ENCODE data around the gene IL6R. TPM values are rescaled to one million over a fixed set of nuclear protein-coding genes. Genes with fewer than 3 reads are reported as not detected.

Gene IL6R
- total and polyA plus RNA-seq, 2 of the 4 experiments (the other 2 are of a cell fraction): 5.3 to 9.5 TPM

DNA sequence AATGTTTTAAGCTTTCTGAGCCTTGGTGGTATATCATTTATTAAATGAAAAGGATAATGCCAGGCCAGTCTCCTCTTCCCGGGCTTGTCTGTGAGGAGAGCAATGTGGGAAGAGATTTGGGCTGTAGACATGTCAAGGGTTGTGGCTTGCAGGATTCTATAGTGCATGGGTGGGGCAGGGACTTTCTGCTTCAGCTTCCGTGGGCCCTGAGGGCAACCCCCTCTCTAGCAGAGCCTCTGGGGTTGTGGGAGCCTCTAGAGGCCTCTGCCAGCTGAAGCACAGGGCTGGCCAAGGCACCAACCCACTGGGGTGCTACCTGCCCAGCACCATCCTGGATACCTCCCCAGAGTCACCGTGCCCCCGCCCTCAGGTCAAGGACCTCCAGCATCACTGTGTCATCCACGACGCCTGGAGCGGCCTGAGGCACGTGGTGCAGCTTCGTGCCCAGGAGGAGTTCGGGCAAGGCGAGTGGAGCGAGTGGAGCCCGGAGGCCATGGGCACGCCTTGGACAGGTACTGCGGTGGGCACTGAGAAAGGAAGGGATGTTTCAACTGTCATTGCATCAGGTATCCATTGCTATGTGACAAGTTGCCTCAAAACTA, 30.6 kb downstream of the IL6R start:
- in situ Hi-C loops (cut with MboI; ENCODE audit: low sequenced_read_pairs) (no loop called here), intact Hi-C loops (cut with micrococcal nuclease) (no loop called here), dilution Hi-C loops (cut with HindIII; ENCODE audit: low sequenced_read_pairs, unreplicated experiment) (no loop called here)
- ChIA-PET POLR2A (ENCODE audit: unreplicated experiment) (no interaction called here), CTCF (no interaction called here)
- H3K56ac ChIP-seq (ENCODE audit: extremely low read depth, insufficient read depth, low read length): no peak overlapping the region
- H4K20me1 ChIP-seq (ENCODE audit: insufficient read depth, low read length): peaks cover 19% of the 10 kb centered on the region
- H3K14ac ChIP-seq (replicated peaks; ENCODE audit: low read depth, low read length): no peak overlapping the region
- no peak overlapping the region for H2BK15ac ChIP-seq (ENCODE audit: low read depth, low read length)
- peaks cover 14% of the 10 kb centered on the region for H3K4me1 ChIP-seq (ENCODE audit: control insufficient read depth, insufficient read depth, low read length)
- H2BK5ac ChIP-seq (ENCODE audit: low read depth, low read length, poor library complexity, severe bottlenecking): no peak overlapping the region
- no peak overlapping the region for H2BK20ac ChIP-seq (ENCODE audit: low read depth, low read length)
- no peak overlapping the region for H3K18ac ChIP-seq (ENCODE audit: low read depth, low read length)
- H2BK120ac ChIP-seq (ENCODE audit: low read depth, low read length): no peak overlapping the region
- no peak overlapping the region for H2AK5ac ChIP-seq (ENCODE audit: low read depth, low read length)
- H3K4me2 ChIP-seq (ENCODE audit: low read depth, low read length): no peak overlapping the region
- no peak overlapping the region for H3K9ac ChIP-seq (ENCODE audit: low read depth, low read length)
- no peak overlapping the region for H3K4me3 ChIP-seq (ENCODE audit: insufficient read depth, low read depth, low read length)
- H3K9me3 ChIP-seq (ENCODE audit: control insufficient read depth, insufficient read depth, low read length): no peaks in the 10 kb centered on the region
- TF ChIP-seq CEBPB (IDR thresholded peaks at IDR 0.05; ENCODE audit: low read depth, low read length) (no peak), MAFK (IDR thresholded peaks at IDR 0.05; ENCODE audit: low read depth, low read length) (no peak), RCOR1 (IDR thresholded peaks at IDR 0.05; ENCODE audit: insufficient replicate concordance, low read length) (no peak), RFX5 (IDR thresholded peaks at IDR 0.05; ENCODE audit: low read depth, low read length) (no peak), NFE2L2 (IDR thresholded peaks at IDR 0.05; ENCODE audit: low read depth, low read length) (no peak), USF2 (IDR thresholded peaks at IDR 0.05; ENCODE audit: low read depth, low read length) (no peak), MAZ (IDR thresholded peaks at IDR 0.05; ENCODE audit: borderline replicate concordance, low read depth, low read length) (no peak), CHD1 (IDR thresholded peaks at IDR 0.05; ENCODE audit: low read depth, low read length) (no peak), BHLHE40 (IDR thresholded peaks at IDR 0.05; ENCODE audit: low read depth, low read length) (no peak), POLR2A (IDR thresholded peaks at IDR 0.05; ENCODE audit: low read depth, low read length) (no peak), SMC3 (IDR thresholded peaks at IDR 0.05; ENCODE audit: low read depth, low read length) (no peak), RAD21 (IDR thresholded peaks at IDR 0.05; ENCODE audit: low read length) (no peak), FOS (IDR thresholded peaks at IDR 0.05; ENCODE audit: low read depth, low read length) (no peak), MXI1 (IDR thresholded peaks at IDR 0.05; ENCODE audit: borderline replicate concordance, low read depth, low read length) (no peak), ELK1 (IDR thresholded peaks at IDR 0.05; ENCODE audit: borderline replicate concordance, low read depth, low read length) (no peak)
- TF ChIP-seq, protein P1, sequence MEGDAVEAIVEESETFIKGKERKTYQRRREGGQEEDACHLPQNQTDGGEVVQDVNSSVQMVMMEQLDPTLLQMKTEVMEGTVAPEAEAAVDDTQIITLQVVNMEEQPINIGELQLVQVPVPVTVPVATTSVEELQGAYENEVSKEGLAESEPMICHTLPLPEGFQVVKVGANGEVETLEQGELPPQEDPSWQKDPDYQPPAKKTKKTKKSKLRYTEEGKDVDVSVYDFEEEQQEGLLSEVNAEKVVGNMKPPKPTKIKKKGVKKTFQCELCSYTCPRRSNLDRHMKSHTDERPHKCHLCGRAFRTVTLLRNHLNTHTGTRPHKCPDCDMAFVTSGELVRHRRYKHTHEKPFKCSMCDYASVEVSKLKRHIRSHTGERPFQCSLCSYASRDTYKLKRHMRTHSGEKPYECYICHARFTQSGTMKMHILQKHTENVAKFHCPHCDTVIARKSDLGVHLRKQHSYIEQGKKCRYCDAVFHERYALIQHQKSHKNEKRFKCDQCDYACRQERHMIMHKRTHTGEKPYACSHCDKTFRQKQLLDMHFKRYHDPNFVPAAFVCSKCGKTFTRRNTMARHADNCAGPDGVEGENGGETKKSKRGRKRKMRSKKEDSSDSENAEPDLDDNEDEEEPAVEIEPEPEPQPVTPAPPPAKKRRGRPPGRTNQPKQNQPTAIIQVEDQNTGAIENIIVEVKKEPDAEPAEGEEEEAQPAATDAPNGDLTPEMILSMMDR (conservative IDR thresholded peaks at IDR 0.05; ENCODE audit: low read depth, low read length): no peak
- H4K91ac ChIP-seq (ENCODE audit: insufficient read depth, low read depth, low read length): no peak overlapping the region
- H3K23ac ChIP-seq (ENCODE audit: low read depth, low read length): no peak overlapping the region
- no peaks in the 10 kb centered on the region; a peak in 1 of 4 replicates for H3K79me1 ChIP-seq (ENCODE audit: low read depth in 1 of 2, low read length in 2 of 2)
- no TSS peak for BruUV-seq (replicated peaks)
- peaks cover 17% of the 10 kb centered on the region for H3K9me1 ChIP-seq (ENCODE audit: insufficient read depth, low read length)
- no peak overlapping the region for H4K8ac ChIP-seq (ENCODE audit: low read depth in 2 of 2, low read length in 2 of 2)
- H3K27me3 ChIP-seq (ENCODE audit: control insufficient read depth, insufficient read depth, low read length): peaks cover 12% of the 10 kb centered on the region; the same call in 1 of the 2 replicates
- peak overlapping the region; percentile 37 for H2AFZ ChIP-seq (replicated peaks; ENCODE audit: low read length, poor library complexity)
- peaks cover 36% of the 10 kb centered on the region for H3K36me3 ChIP-seq (ENCODE audit: control insufficient read depth, insufficient read depth, low read length)
- no peak overlapping the region for H4K5ac ChIP-seq (ENCODE audit: low read depth, low read length)
- H2AK9ac ChIP-seq (replicated peaks; ENCODE audit: low read depth, low read length, poor library complexity): no peak overlapping the region
- ATAC-seq (ENCODE audit: low read depth) (no peak), DNase-seq (no peak)
- H3K27ac ChIP-seq (ENCODE audit: insufficient read depth, low read length): no peak overlapping the region
- H3K4ac ChIP-seq (ENCODE audit: low read depth, low read length): no peak overlapping the region
- WGBS, 2 experiments (ENCODE audit: extremely low coverage in 2 of 2, insufficient read length in 1 of 2): 100% methylated on average over 6 of the region's 15 CpGs; no CpG with 5 or more reads in 1 of the 2 experiments

Measured in IMR-90 (cell line).